Inflammatory macrophage treated with lipopolysaccharide for 4 hours (primary cell): ENCODE measurements around the gene NOL12.
"Not testable (repeated sequence)": the region's sequence is repeated elsewhere in the genome, so short reads cannot be mapped to it uniquely, and the experiment has no call there.

Experiments
- DNase-seq: peaks from one replicate; pipeline ENCODE4 v3.0.0-alpha.2; 2020

NOL12 gene

DNA sequence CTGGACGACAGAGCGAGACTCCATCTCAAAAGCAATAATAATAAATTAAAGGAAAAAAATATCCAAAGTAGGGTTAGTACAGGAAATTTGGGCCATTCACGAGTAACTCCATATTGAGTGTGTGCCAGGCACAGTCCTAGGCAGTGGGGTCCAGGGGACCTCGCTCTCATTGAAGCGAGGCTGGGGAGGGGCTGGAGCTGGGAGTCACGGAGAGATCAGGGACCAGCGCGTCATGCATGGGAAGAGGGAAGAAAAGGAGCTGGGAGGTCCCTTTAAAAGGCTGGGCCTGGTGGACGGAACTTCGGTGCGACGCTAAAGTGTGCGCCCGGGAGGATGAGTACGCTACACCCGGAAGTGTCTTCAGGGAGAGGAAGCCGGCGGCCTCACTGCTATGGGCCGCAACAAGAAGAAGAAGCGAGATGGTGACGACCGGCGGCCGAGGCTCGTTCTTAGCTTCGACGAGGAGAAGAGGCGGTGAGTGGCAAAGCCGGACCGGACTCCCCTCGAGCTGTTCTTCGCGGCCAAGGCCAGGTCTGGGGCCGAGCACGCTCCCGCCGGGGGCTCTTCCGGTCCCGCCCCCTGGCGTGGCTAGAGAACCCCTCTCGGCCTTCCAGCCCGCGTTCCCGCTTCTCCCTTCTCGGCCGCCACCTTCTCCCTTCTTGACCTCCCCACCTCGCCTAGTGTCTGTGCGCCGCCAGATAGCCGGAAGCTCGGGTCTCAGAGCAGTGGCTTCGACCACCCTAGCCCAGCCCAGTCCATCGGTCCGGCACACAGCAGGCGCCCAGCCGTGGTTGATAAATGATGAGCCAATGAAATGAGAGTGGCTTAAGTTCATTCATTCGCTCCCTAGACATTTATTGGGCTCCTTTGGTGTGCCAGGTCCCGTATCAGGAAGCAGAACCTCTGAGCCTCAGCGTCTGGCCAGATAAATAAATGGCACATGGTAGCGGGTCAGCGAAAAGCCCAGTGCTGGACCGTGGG lies at the start of gene NOL12:
Gene NOL12 (plus strand): TSS at position 342 of the 981 bp plus-strand sequence. CDS start 50 bp downstream, at position 392.
- peak; percentile 82 for DNase-seq

GRCh38 chr22:37636949-37637273 lies 49.2 kb upstream of the NOL12 start:
- no peak for DNase-seq

DNA sequence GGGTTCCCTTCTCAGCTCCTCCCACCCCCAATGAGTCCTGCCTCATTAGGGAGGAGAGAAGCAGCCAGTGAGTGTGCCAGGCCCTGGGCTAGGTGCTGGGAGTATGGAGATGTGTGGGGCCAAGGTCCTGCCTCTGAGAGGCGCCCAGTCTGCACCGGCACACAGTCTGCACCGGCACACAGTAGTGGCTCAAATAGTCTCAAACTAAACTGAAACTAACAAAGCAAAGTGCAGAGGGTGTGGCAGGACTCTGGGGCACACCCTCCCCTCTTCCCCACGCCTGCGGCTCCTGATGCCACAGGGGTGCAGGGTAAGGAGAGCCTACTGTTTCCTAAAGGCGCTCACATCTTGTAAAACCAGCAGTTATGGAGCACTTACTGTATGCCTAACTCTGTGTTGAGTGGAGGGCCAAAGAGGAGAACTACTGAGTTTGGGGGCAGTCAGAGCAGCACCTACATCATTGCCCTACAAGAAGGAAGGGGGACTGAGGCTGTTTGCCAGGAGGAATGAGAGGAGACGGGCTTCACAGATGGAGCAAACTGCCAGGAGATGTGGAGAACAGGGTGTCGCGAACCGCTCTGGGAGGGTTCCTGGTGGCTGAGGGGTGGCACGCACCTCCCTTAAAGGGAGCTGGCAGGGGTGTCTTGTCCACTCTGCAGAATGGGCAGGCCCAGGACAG lies 47.6 kb upstream of the NOL12 start:
- peak; percentile 57 for DNase-seq

GRCh38 chr22:37639070-37639760 lies 46.9 kb upstream of the NOL12 start, which contains the start of gene SH3BP1:
Gene SH3BP1 (plus strand): TSS chr22:37639669. CDS start chr22:37639788, 119 bp downstream.
- DNase-seq, result no peak

DNA sequence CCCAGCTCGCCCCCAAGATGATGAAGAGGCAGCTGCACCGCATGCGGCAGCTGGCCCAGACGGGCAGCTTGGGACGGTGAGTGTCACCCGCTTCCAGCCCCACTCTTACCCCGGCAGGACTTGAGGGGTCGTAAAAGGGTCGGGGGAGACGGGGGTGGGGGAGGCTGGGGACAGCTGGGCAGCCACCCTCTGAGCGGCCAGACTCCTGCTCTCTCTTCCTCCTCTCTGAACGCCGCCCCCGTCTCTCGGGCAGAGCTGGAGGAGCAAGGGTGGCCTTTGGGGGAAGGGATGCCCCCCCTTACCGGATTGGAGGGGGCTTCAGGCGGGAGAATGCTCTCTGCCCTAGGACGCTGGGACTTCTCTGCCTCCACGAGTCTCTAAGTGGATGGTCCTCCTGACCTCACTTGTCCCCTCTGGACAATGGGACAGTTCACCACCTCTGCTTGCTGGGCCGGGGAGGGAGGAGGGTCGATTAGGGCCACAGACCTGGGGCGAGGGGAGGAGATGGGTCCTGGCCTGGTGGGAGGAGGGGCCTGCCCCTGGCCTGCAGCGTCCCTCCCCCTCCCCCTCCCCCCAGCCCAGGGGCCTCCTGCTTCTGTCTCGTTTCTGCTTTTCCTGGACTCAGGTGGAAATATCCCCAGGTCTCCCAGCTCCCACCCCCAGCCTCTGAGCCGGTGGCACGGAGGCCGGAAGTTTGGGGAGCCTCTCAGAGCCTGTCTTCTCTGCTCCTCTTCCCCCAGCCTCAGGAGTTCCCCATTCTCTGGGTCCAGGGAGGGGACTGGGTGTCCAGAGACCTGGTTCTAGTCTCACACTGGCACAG lies 46.2 kb upstream of the NOL12 start:
- peak; percentile 51 for DNase-seq

- no peak for DNase-seq
Observed at GRCh38 chr22:37640591-37641560, 45.3 kb upstream of the NOL12 start.

GRCh38 chr22:37641561-37641949 lies 44.6 kb upstream of the NOL12 start:
- DNase-seq, result no peak

GRCh38 chr22:37643225-37643847 lies 42.8 kb upstream of the NOL12 start:
- peak; percentile 74 for DNase-seq

DNA sequence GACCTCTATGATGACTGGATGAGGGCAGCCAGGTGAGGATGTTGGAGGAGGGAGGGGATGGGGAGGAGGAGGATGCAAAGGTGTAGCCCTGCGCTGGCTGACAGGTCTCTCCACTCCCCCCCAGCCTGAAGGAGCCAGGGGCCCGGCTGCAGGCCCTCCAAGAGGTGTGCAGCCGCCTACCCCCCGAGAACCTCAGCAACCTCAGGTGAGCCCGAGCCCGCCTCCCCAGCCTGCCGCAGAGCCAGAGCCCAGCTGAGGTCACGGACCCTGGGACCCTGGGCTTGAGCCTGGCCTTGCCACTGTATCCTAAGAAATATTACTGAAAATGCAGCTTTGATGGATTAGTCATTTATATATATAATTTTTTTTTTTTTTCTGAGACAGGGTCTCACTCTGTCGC lies 38.8 kb upstream of the NOL12 start:
- no peak for DNase-seq

- no peak for DNase-seq
Observed at GRCh38 chr22:37647928-37648327, 38.2 kb upstream of the NOL12 start.

GRCh38 chr22:37650463-37651136 lies 35.5 kb upstream of the NOL12 start:
- DNase-seq, result no peak

DNA sequence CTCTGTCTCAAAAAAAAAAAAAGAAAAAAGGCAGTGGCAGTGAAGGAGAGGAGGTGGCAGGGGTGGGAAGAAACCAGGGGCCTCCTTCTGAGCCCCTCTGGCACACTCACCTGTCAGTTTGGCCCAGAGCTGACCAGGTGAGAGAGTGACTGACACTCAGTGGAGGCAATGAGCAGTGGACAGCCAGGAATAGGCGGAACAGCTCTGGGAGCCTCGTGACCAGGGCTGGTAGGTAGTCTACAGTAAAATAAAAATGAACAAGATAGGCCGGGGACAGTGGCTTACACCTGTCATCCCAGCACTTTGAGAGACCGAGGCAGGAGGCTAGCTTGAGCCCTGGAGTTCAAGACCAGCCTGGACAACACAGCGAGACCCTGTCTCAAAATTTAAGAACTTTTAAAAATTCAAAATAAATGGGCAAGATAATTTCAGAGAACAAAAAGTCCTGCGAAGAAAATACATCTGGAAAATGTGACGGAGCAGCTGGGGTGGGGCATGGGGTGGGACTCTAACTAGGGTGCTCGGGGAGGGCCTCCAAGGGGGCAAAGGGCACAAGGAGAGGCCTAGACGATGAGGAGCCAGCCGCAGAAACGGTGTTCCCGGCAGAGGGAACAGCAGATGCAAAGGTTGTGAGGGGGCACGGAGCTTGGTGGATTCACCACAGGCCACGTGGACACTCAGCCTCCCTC lies 31.4 kb upstream of the NOL12 start:
- DNase-seq, result no peak

- no peak for DNase-seq
Observed at GRCh38 chr22:37655252-37655563, 30.9 kb upstream of the NOL12 start.

GRCh38 chr22:37656583-37656982 lies 29.6 kb upstream of the NOL12 start:
- DNase-seq, result not testable (repeated sequence)

DNA sequence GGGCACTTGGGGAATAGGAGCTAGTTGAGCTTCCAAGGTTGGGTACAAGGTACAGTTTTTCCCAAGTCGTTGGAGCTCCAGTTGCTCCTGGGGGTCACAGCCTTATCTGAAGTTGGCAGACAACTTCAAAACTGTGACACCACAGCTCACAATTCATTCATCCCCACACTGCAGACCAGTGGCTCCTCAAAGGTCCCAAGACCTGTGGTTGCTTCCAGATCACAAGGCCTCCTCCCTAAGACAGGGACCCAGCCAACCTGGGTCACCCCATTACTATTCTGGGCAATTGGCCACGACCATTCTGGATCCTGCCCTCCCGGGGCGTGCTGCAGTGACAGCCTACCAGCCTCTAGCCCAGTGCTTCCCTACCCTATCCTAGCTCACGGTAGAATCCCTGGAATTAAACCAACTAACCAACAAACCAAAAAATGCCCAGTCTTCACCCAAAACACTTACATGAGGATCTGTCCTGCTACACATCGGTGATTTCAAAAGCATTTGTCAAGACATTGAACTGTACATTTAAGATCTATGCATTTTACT lies 28.5 kb upstream of the NOL12 start:
- DNase-seq, result no peak

GRCh38 chr22:37658133-37659065 lies 27.7 kb upstream of the NOL12 start, which contains the start of gene PDXP:
Gene PDXP (plus strand): TSS chr22:37658723. CDS start chr22:37658783, 60 bp downstream.
- DNase-seq, result peak; percentile 100

DNA sequence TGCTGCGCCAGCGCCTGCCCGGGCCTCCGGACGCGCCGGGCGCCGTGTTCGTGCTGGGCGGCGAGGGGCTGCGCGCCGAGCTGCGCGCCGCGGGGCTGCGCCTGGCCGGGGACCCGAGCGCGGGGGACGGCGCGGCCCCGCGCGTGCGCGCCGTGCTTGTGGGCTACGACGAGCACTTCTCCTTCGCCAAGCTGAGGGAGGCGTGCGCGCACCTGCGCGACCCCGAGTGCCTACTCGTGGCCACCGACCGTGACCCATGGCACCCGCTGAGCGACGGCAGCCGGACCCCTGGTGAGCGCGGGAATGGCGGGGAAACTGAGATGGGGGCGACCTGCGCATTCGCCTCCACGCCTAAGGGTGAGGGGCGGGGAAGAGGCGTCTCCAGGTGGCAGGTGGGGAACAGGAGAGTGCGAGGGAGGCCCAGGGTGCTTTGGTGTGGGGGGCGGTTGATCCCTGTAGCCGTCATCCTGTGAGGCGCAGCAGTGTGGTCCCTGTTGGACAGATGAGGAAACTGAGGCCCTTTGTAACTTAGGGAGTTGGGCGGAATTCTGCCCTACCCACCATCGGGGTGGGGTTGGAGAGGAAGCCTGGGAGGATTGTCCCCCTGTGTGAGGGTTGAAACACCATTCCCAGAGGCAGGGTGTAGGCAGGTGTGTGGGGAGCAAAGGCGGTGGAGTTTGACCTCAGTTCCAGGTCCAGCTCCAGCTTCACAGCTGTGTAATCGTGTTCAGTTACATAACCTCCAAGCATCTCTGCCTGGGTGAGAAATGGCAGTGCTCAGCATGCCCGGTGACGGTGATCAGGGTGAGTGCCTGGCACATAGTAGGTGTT lies 26.9 kb upstream of the NOL12 start:
- no peak for DNase-seq
